ENCODE data around the gene BZW2.

The BZW2 gene

DNA sequence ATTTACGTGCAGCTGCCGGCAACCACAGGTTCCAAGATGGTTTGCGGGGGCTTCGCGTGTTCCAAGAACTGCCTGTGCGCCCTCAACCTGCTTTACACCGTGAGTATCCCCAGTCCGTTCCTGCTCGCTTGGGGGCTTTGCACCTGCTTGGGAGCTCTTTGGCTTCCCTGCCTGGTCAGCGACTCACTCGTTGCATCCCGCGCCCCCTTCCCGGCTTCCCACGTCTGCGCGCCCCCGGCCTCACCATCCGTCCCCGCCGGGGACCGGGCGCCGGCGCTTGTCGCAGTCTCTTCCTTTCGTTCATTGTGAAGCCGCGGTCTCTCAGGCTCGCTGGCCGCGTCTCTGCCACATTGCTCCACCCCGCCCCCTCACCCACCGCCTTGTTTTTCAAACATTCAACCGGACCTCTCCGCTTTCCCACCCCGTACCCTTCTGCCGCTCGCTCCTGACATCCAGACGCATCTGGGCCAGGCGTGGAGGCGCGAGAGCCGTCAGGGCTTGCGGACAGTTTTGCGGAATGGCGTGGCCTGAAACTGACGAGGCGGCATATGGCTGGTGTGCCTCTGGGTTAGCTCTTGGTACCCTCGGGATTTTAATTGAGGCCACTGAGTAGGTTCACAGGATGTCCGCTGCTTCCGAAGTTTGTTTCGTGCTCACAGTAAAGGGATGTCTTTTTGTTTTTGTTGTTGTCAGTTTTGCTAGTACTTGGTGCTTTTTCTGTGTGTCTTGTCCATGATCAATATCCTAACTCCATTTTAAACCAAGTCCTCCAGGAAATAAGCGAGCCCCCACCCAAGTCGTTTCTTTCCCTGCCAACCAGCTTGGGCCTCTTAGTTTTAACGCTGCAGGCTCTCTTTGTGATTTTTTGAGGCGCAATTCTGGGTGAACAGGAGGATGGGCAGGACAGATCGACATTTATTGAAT, 108.2 kb downstream of the BZW2 start:
- no peak for DNase-seq (ENCODE audit: low read depth)

DNA sequence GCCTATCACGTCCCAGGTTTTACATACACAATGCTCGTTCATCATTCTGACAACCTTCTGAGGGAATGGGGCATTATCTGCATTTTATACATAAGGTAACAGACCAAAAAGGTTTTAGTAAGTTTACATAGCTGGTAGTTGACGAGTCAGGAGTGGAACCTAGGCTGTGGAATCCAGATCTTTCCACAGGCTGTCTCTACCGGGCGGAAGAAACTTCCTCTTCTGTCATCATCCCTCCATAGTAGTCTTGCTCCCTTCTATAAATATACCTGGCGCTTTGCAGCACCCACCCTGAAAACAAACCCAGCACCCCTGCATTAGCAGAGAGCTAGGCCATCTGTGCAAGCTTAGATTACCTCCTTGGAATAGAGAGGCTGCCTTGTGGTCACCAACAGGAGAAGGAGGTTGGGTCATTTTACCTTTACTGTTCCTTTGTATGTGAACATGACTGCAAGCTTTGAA, 108.9 kb downstream of the BZW2 start:
- no peak for DNase-seq (ENCODE audit: low read depth)

DNA sequence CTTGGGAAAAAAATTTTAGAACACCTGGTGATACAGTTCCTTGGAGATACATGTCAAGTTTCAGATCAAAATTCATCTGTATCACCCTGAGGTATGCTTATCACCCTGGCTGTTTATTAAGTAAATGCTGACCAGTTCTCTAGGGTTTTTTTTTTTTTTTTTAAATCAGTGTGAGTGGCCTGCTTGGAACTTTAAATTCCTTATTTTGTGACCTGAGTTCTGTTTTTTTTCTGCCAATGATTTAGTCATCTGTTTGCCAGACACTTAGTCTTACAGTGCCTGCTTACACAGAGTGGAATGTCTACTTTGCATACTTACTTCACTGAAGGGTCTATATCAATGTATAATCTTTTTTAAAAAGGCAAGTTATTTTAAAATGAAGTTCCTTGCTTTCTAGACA, 109.4 kb downstream of the BZW2 start:
- DNase-seq (ENCODE audit: low read depth): no peak
